Adrenal gland (tissue), 12 donors: ENCODE results near the gene PRM2. TPM values are rescaled to one million over a fixed set of nuclear protein-coding genes. Genes with fewer than 3 reads are reported as not detected.

ENCODE experiments used
- DNase-seq, 7 donors: peaks; one replicate each; pipeline ENCODE4 v3.0.0-alpha.2; 2019 to 2020
- H3K27ac ChIP-seq, 5 donors: fragments of 200-600 bp; sonication (generic) in 4 of 5; 1 replicate in 3 of 5; 2 replicates in 2 of 5; pipeline versions ENCODE4 v1.5.1 to v1.8.0; 2016 to 2020; ENCODE audit warnings: mild to moderate bottlenecking in 1 of 5
- H3K27me3 ChIP-seq: fragments of 200-600 bp; 2 replicates; pipeline ENCODE4 v1.8.0; 2021
- H3K36me3 ChIP-seq, 2 donors: fragments of 200-600 bp; replicated peaks in 1 of 2; 1 replicate in 1 of 2; 2 replicates in 1 of 2; pipeline versions ENCODE4 v1.5.1 to v1.8.0; 2018 to 2022
- H3K4me1 ChIP-seq, 2 donors: fragments of 200-600 bp; replicated peaks in 1 of 2; 1 replicate in 1 of 2; 2 replicates in 1 of 2; pipeline versions ENCODE4 v1.5.1 to v1.8.0; 2018 to 2021
- H3K4me3 ChIP-seq, 4 donors: fragments of 200-600 bp; sonication (generic) in 3 of 4; one replicate each; pipeline ENCODE4 v1.5.1; 2016 to 2018
- H3K9me3 ChIP-seq, 3 donors: fragments of 200-600 bp; sonication (generic) in 1 of 3; replicated peaks in 1 of 3; 1 replicate in 2 of 3; 2 replicates in 1 of 3; pipeline versions ENCODE4 v1.5.1 to v1.8.0; 2016 to 2021
- CTCF ChIP-seq, 6 experiments: fragments of 450-650 bp in 4 of 6; fragments of 200-600 bp in 2 of 6; sonication (generic) in 1 of 6; IDR thresholded peaks; 1 replicate in 5 of 6; 2 replicates in 1 of 6; pipeline versions ENCODE4 v1.5.1 to v1.8.0; 2016 to 2021; ENCODE audit warnings: antibody characterized with exemption in 6 of 6, mild to moderate bottlenecking in 2 of 6, moderate library complexity in 1 of 6
- POLR2A ChIP-seq, 2 donors: fragments of 450-650 bp; IDR thresholded peaks; one replicate each; pipeline ENCODE4 v1.6.1; 2017; ENCODE audit warnings: antibody characterized with exemption in 2 of 2, mild to moderate bottlenecking in 2 of 2, moderate library complexity in 1 of 2
- WGBS, 4 donors: extraction: QIAGEN DNeasy Blood & Tissue Kit in 2 of 4; methylation state at CpG; one replicate each; pipeline versions ENCODE4 v1.1.5 to v1.1.7; 2013 to 2017; 5-methylcytosine and 5-hydroxymethylcytosine counted together
- intact Hi-C, 2 donors: fragments of 100-400 bp; cut with DNase I; formaldehyde crosslinking; loops; one replicate each; pipeline versions ENCODE4 v1.14.1 to v1.15.0; 2022 to 2023
- polyA plus RNA-seq, 3 donors: library from polyadenylated mRNA; stranded (reverse); fragments of 200-250 nt in 2 of 3; fragments of 350-450 nt in 1 of 3; fragmentation: Illumina TruSeq in 1 of 3; extraction: RNeasy Lipid Tissue Mini Kit (QIAGEN cat#74804) in 1 of 3; gene quantifications; one replicate each; pipeline ENCODE4 v1.2.3, GENCODE V29; 2013 to 2014
- total RNA-seq, 9 donors: library from RNA; depleted of rRNA in 4 of 9; stranded (reverse); fragments of >200 nt in 4 of 9; fragments of 120-200 nt in 1 of 9; fragmentation: NEBNext Ultra II Directional in 1 of 9; extraction: Animal tissue kit (Norgen Biotek cat#: 25700) in 1 of 9; gene quantifications; one replicate each; pipeline versions ENCODE4 v1.1.0 to v1.2.4, GENCODE V29; 2013 to 2023
- donor health status: healthy with polysubstance abuse.
- donor health status: Bipolar disorder and iron deficiency.
- donor health status: DM: yes; HTN: yes; CAD: no.
- donor health status: DM: no; HTN: no; CAD: no.
- donor health status: DM: no; HTN: no; CAD: no.
- donor health status: DM: yes; HTN: yes; CAD: no.

The PRM2 gene
- total and polyA plus RNA-seq, 12 donors: not detected

- no peak for TF ChIP-seq POLR2A (IDR thresholded peaks at IDR 0.05)
- no peak for TF ChIP-seq CTCF (IDR thresholded peaks at IDR 0.05)
- WGBS, 4 donors: 71 to 87% (median 78%) methylated on average over 1 to 15 of the region's 15 CpGs
- H3K9me3 ChIP-seq: no peaks in the 10 kb centered on the region
- no peaks in the 10 kb centered on the region for H3K36me3 ChIP-seq
- H3K27ac ChIP-seq: no peak overlapping the region
- no peak overlapping the region for H3K4me3 ChIP-seq
- peaks cover 0 to 6% of the 10 kb centered on the region in 2 donors for H3K4me1 ChIP-seq
- no peak for DNase-seq
- intact Hi-C loops: no loop called here
- H3K27me3 ChIP-seq: no peaks in the 10 kb centered on the region
Measured at GRCh38 chr16:11308493-11309283, 32.4 kb upstream of the PRM2 start.

- Histone ChIP-seq H3K36me3 (no peaks in the 10 kb centered on the region), H3K27ac (no peak overlapping the region), H3K4me1 (peaks cover 0 to 6% of the 10 kb centered on the region in 2 donors), H3K4me3 (no peak overlapping the region), H3K27me3 (no peaks in the 10 kb centered on the region), H3K9me3 (no peaks in the 10 kb centered on the region)
- intact Hi-C loops: no loop called here
- TF ChIP-seq POLR2A (IDR thresholded peaks at IDR 0.05) (no peak), CTCF (IDR thresholded peaks at IDR 0.05) (no peak)
- DNase-seq: no peak
- WGBS, 4 donors: 91 to 96% (median 91%) methylated on average over 12 to 21 of the region's 21 CpGs
Measured at GRCh38 chr16:11307639-11308492, 31.6 kb upstream of the PRM2 start.

- Histone ChIP-seq H3K9me3 (no peaks in the 10 kb centered on the region), H3K27ac (no peak overlapping the region), H3K27me3 (no peaks in the 10 kb centered on the region), H3K36me3 (no peaks in the 10 kb centered on the region), H3K4me1 (peaks cover 0 to 6% of the 10 kb centered on the region in 2 donors), H3K4me3 (no peak overlapping the region)
- 71 to 77% (median 73%) methylated on average over 7 of the region's 7 CpGs for WGBS, 4 donors
- DNase-seq: no peak
- intact Hi-C loops: no loop called here
- TF ChIP-seq CTCF (IDR thresholded peaks at IDR 0.05) (no peak), POLR2A (IDR thresholded peaks at IDR 0.05) (no peak)
Measured at GRCh38 chr16:11306997-11307638, 30.8 kb upstream of the PRM2 start.

GRCh38 chr16:11306381-11306780 lies 30.1 kb upstream of the PRM2 start:
- Histone ChIP-seq H3K9me3 (no peaks in the 10 kb centered on the region), H3K27ac (no peak overlapping the region), H3K27me3 (no peaks in the 10 kb centered on the region), H3K36me3 (no peaks in the 10 kb centered on the region), H3K4me1 (peaks cover 0 to 3% of the 10 kb centered on the region in 2 donors), H3K4me3 (no peak overlapping the region)
- TF ChIP-seq POLR2A (IDR thresholded peaks at IDR 0.05) (no peak), CTCF (IDR thresholded peaks at IDR 0.05) (no peak)
- 91 to 96% (median 93%) methylated on average over 8 of the region's 8 CpGs for WGBS, 4 donors
- no peak for DNase-seq
- intact Hi-C loops: no loop called here
